Urothelium cell line (cell line): ENCODE measurements around the gene SGK1.
"Not testable (repeated sequence)": the region's sequence is repeated elsewhere in the genome, so short reads cannot be mapped to it uniquely, and the experiment has no call there.

Experiments used
- DNase-seq: peaks from one replicate; pipeline ENCODE4 v3.0.0; 2011; ENCODE audit warnings: low spot score, mixed read lengths
- FAIRE-seq: peaks from 2 replicates; lab custom pipeline; 2011; peaks lifted over from hg19 to GRCh38; lab: Jason Lieb, UNC

The SGK1 gene

GRCh38 chr6:134328792-134329191 is 10.9 kb upstream of the SGK1 start:
- FAIRE-seq = no peak

GRCh38 chr6:134328138-134328537 is 10.2 kb upstream of the SGK1 start:
- FAIRE-seq (no peak), DNase-seq (no peak)

More at GRCh38 chr6:134328792-134329191, 10.9 kb upstream of the SGK1 start:
- DNase-seq = no peak

- not testable (repeated sequence) for DNase-seq, FAIRE-seq
These were observed 8.3 kb upstream of the SGK1 start for GRCh38 chr6:134326192-134326591.

- no peak for DNase-seq
- no peak for FAIRE-seq
These were observed 6.9 kb upstream of the SGK1 start for GRCh38 chr6:134324766-134325165.

GRCh38 chr6:134324141-134324540 is 6.2 kb upstream of the SGK1 start:
- no peak for FAIRE-seq

GRCh38 chr6:134323698-134324097 is 5.8 kb upstream of the SGK1 start:
- FAIRE-seq = no peak

More at GRCh38 chr6:134324141-134324540, 6.2 kb upstream of the SGK1 start:
- DNase-seq = no peak

GRCh38 chr6:134323294-134323693 is 5.4 kb upstream of the SGK1 start:
- FAIRE-seq (no peak), DNase-seq (no peak)

More at GRCh38 chr6:134323698-134324097, 5.8 kb upstream of the SGK1 start:
- no peak for DNase-seq

GRCh38 chr6:134322216-134322615 is 4.3 kb upstream of the SGK1 start:
- FAIRE-seq = no peak
- no peak for DNase-seq

- FAIRE-seq = no peak
- no peak for DNase-seq
These were observed 3.3 kb upstream of the SGK1 start for GRCh38 chr6:134321246-134321645.

GRCh38 chr6:134319686-134320085 is 1.8 kb upstream of the SGK1 start:
- not testable (repeated sequence) for FAIRE-seq, DNase-seq

GRCh38 chr6:134318974-134319281 is 1.0 kb upstream of the SGK1 start:
- DNase-seq (no peak), FAIRE-seq (no peak)

- no peak for DNase-seq
- no peak for FAIRE-seq
These were observed 493 bp upstream of the SGK1 start for GRCh38 chr6:134318236-134318973.

- DNase-seq (no peak), FAIRE-seq (no peak)
These were observed 1.0 kb downstream of the SGK1 start for GRCh38 chr6:134316733-134317431.

GRCh38 chr6:134315974-134316441 is 1.9 kb downstream of the SGK1 start:
- no peak for FAIRE-seq
- DNase-seq = no peak

GRCh38 chr6:134315189-134315588 is 2.7 kb downstream of the SGK1 start:
- FAIRE-seq = no peak
- no peak for DNase-seq

GRCh38 chr6:134314006-134314821 is 3.7 kb downstream of the SGK1 start:
- no peak for DNase-seq
- FAIRE-seq = no peak

- no peak for DNase-seq
- FAIRE-seq = no peak
These were observed 5.8 kb downstream of the SGK1 start for GRCh38 chr6:134312038-134312660.

GRCh38 chr6:134310817-134311216 is 7.1 kb downstream of the SGK1 start:
- DNase-seq = no peak
- FAIRE-seq = no peak

- FAIRE-seq (no peak), DNase-seq (no peak)
These were observed 7.8 kb downstream of the SGK1 start for GRCh38 chr6:134309983-134310605.

- DNase-seq (no peak), FAIRE-seq (no peak)
These were observed 8.7 kb downstream of the SGK1 start for GRCh38 chr6:134309227-134309626.
